GM12878 (cell line): ENCODE data around the gene MRPL18. TPM values are rescaled to one million over a fixed set of nuclear protein-coding genes. Genes with fewer than 3 reads are reported as not detected.

Source experiments
- ATAC-seq: fragments of 200-7000 bp; cut with Tn5 transposase; 3 replicates; pipeline ENCODE4 v1.9.1; 2020; ENCODE audit warnings: mild to moderate bottlenecking, moderate library complexity
- BruUV-seq: library from RNA; stranded (reverse); fragments of 400-500 nt; replicated peaks from 2 replicates; lab custom pipeline; 2021; lab: Mats Ljungman, UMichigan
- CTCF ChIA-PET: fragments of 300-600 bp; sonication (Branson Sonifier 250); formaldehyde crosslinking; extraction: SDS; loops from one replicate; lab custom pipeline; 2021; ENCODE audit warnings: inconsistent platforms; lab: Yijun Ruan, JAX
- POLR2A ChIA-PET: fragments of 350-600 bp; formaldehyde crosslinking; extraction: SDS; loops from one replicate; lab custom pipeline; 2021; ENCODE audit warnings: inconsistent platforms; lab: Charles Lee
- RAD21 ChIA-PET: fragments of 300-600 bp; sonication (Branson Sonifier 250); formaldehyde crosslinking; loops from one replicate; lab custom pipeline; 2023; ENCODE audit warnings: antibody characterized with exemption; ENCODE audit not compliant: unreplicated experiment; lab: Charles Lee
- SMC1A ChIA-PET: fragments of 300-600 bp; sonication (Branson Sonifier 250); formaldehyde crosslinking; loops from one replicate; lab custom pipeline; 2023; ENCODE audit not compliant: unreplicated experiment, uncharacterized antibody; lab: Charles Lee
- DNase-seq: peaks from one replicate; pipeline ENCODE4 v3.0.0-alpha.2; 2011; ENCODE audit warnings: low read depth, low spot score
- FAIRE-seq: peaks from 3 replicates; lab custom pipeline; 2011; peaks lifted over from hg19 to GRCh38; lab: Jason Lieb, UNC
- H2AFZ ChIP-seq: 2 replicates; pipeline ENCODE4 v1.6.0; 2011; ENCODE audit warnings: low read depth, low read length, control low read depth; ENCODE audit not compliant: control insufficient read depth
- H3K27ac ChIP-seq: 2 replicates; pipeline ENCODE4 v1.5.1; 2011; ENCODE audit warnings: control low read depth; ENCODE audit not compliant: control insufficient read depth, insufficient read depth
- H3K27me3 ChIP-seq, 2 experiments: replicated peaks in 1 of 2; 2 replicates each; pipeline versions ENCODE4 v1.6.0 to v1.6.1; 2011; ENCODE audit warnings: low read length in 1 of 2; ENCODE audit not compliant: control insufficient read depth in 2 of 2, insufficient read depth in 2 of 2
- H3K36me3 ChIP-seq, 2 experiments: 2 replicates each; pipeline ENCODE4 v1.5.1; 2011; ENCODE audit warnings: low read length in 1 of 2; ENCODE audit not compliant: control insufficient read depth in 2 of 2, insufficient read depth in 2 of 2
- H3K4me1 ChIP-seq: 2 replicates; pipeline ENCODE4 v1.6.1; 2011; ENCODE audit warnings: mild to moderate bottlenecking, low read length, moderate library complexity, mixed read lengths; ENCODE audit not compliant: control insufficient read depth, insufficient read depth
- H3K4me2 ChIP-seq: 2 replicates; pipeline ENCODE4 v1.6.0; 2011; ENCODE audit warnings: control low read depth; ENCODE audit not compliant: control insufficient read depth, insufficient read depth
- H3K4me3 ChIP-seq: fragments of 200-600 bp; sonication (generic); 2 replicates; pipeline ENCODE4 v1.5.1; 2016
- H3K79me2 ChIP-seq: 2 replicates; pipeline ENCODE4 v1.6.0; 2011; ENCODE audit warnings: low read length; ENCODE audit not compliant: control insufficient read depth, insufficient read depth
- H3K9ac ChIP-seq: 2 replicates; pipeline ENCODE4 v1.8.0; 2011; ENCODE audit warnings: low read length, control low read depth, mixed read lengths; ENCODE audit not compliant: control insufficient read depth, insufficient read depth
- H3K9me3 ChIP-seq: replicated peaks from 3 replicates; pipeline ENCODE4 v1.5.1; 2011; ENCODE audit warnings: mild to moderate bottlenecking, low read length; ENCODE audit not compliant: control insufficient read depth, insufficient read depth
- H4K20me1 ChIP-seq: 2 replicates; pipeline ENCODE4 v1.6.0; 2011; ENCODE audit not compliant: control insufficient read depth, insufficient read depth
- ATF2 ChIP-seq: IDR thresholded peaks from 2 replicates; pipeline ENCODE4 v1.6.1; 2012; ENCODE audit warnings: low read length, inconsistent platforms
- FOXM1 ChIP-seq: IDR thresholded peaks from 2 replicates; pipeline ENCODE4 v1.6.1; 2012; ENCODE audit warnings: low read depth, mild to moderate bottlenecking, inconsistent platforms, low read length, moderate library complexity
- POLR2AphosphoS2 ChIP-seq: IDR thresholded peaks from 2 replicates; pipeline ENCODE4 v1.6.1; 2011; ENCODE audit warnings: low read depth, mild to moderate bottlenecking, low read length, improper control_type of control experiment, moderate library complexity
- RCOR1 ChIP-seq: conservative IDR thresholded peaks from 2 replicates; pipeline ENCODE4 v1.6.1; 2012; ENCODE audit warnings: low read depth, low read length, improper control_type of control experiment
- SIX5 ChIP-seq: IDR thresholded peaks from 2 replicates; pipeline ENCODE4 v1.6.1; 2011; ENCODE audit warnings: mild to moderate bottlenecking, low read depth, low read length, moderate library complexity; ENCODE audit not compliant: severe bottlenecking
- TCF12 ChIP-seq: IDR thresholded peaks from 2 replicates; pipeline ENCODE4 v1.6.1; 2011; ENCODE audit warnings: low read depth, mild to moderate bottlenecking, low read length
- WRNIP1 ChIP-seq: IDR thresholded peaks from 2 replicates; pipeline ENCODE4 v1.6.1; 2011; ENCODE audit warnings: low read depth, low read length, improper control_type of control experiment, borderline replicate concordance
- ZNF274 ChIP-seq: IDR thresholded peaks from one replicate; pipeline ENCODE4 v1.8.0; 2011; ENCODE audit not compliant: insufficient read length, insufficient read depth
- WGBS: methylation state at CpG from one replicate; pipeline ENCODE4 v1.1.6; 2016; ENCODE audit warnings: low lambda C conversion rate; ENCODE audit not compliant: insufficient replicate concordance, insufficient coverage; ENCODE audit errors: missing lambda C conversion rate; 5-methylcytosine and 5-hydroxymethylcytosine counted together
- in situ Hi-C: fragments of 300-500 bp; cut with MboI; formaldehyde crosslinking; loops from 9 replicates; pipeline ENCODE4 v1.14.3; 2018; ENCODE audit warnings: mixed read lengths
- intact Hi-C: fragments of 100-400 bp; cut with micrococcal nuclease; formaldehyde crosslinking; loops from one replicate; pipeline ENCODE4 v1.14.2; 2022; ENCODE audit not compliant: unreplicated experiment
- polyA plus RNA-seq, 11 experiments: library from polyadenylated mRNA; depleted of rRNA in 4 of 11; unstranded in 6 of 11; stranded (reverse) in 5 of 11; fragments of >200 nt; fragmentation: Nextera tagmentation in 4 of 11; fragmentation: Illumina TruSeq in 1 of 11; extraction: Ambion mirVana in 4 of 11; extraction: Trizol in 1 of 11; gene quantifications; 1 replicate in 1 of 11; 2 replicates in 10 of 11; pipeline versions ENCODE4 v1.2.1 to v1.2.3, GENCODE V29; 2011 to 2016; ENCODE audit warnings: inconsistent platforms in 2 of 11, missing spikeins in 2 of 11, low read depth in 1 of 11
- total RNA-seq, 4 experiments: library from RNA; depleted of rRNA in 3 of 4; stranded (reverse); fragments of >200 nt in 3 of 4; fragmentation: Illumina TruSeq in 1 of 4; extraction: Trizol in 1 of 4; gene quantifications; 2 replicates each; pipeline versions ENCODE4 v1.2.1 to v1.2.3, GENCODE V29; 2013 to 2021

The MRPL18 gene
- total and polyA plus RNA-seq, 10 of the 15 experiments (the other 5 are each of a cell fraction or from before 2014, with no cell fraction given) = 68.5 to 203 (median 116) TPM

- TF ChIP-seq WRNIP1 (no peak), ZNF274 (no peak), ATF2 (no peak), RCOR1 (no peak), POLR2AphosphoS2 (no peak), TCF12 (no peak), SIX5 (no peak), FOXM1 (no peak)
- BruUV-seq = no TSS peak
- intact Hi-C loops (no loop called here), in situ Hi-C loops (no loop called here)
- POLR2A ChIA-PET = no interaction called here
- peak overlapping the region; percentile 48 for H2AFZ ChIP-seq
- no peaks in the 10 kb centered on the region for H4K20me1 ChIP-seq
- 31% methylated on average over 4 of the region's 4 CpGs for WGBS
- no peaks in the 10 kb centered on the region for H3K4me1 ChIP-seq
- SMC1A ChIA-PET = interaction anchor here (1.2 kb wide), 1 partner anchor 21 kb away, joined by 3 read pairs; no protein-coding TSS in a partner anchor
- CTCF ChIA-PET = interaction anchor here (0.6 kb wide), 1 partner anchor 634 kb away, joined by 3 read pairs; no protein-coding TSS in a partner anchor
- H3K27ac ChIP-seq = no peak overlapping the region
- H3K27me3 ChIP-seq = no peaks in the 10 kb centered on the region
- peak; percentile 16 for DNase-seq
- RAD21 ChIA-PET = interaction anchor here (1.2 kb wide), 1 partner anchor 18 kb away, joined by 3 read pairs; no protein-coding TSS in a partner anchor
- H3K9me3 ChIP-seq = no peaks in the 10 kb centered on the region
- H3K4me2 ChIP-seq = no peak overlapping the region; the same call in 1 of the 2 replicates
- no peaks in the 10 kb centered on the region for H3K79me2 ChIP-seq
- H3K4me3 ChIP-seq = no peak overlapping the region
- H3K36me3 ChIP-seq = no peaks in the 10 kb centered on the region
- FAIRE-seq = peak; percentile 7
- H3K9ac ChIP-seq = no peak overlapping the region; the same call in 1 of the 2 replicates
- peak; percentile 61 for ATAC-seq
Measured at GRCh38 chr6:159809149-159809548, 18.9 kb downstream of the MRPL18 start.
